ENCODE data around the gene JCAD. TPM values are rescaled to one million over a fixed set of nuclear protein-coding genes. Genes with fewer than 3 reads are reported as not detected.

Gene JCAD
- polyA plus RNA-seq, 1 experiment: 38.3 TPM

- POLR2A ChIA-PET: interaction anchor here (0.6 to 1.6 kb wide), 4 partner anchors 55 to 131 kb away, joined by 3 to 5 read pairs (median 4); no protein-coding TSS in a partner anchor
- H3K27ac ChIP-seq (ENCODE audit: low read depth, low read length): no peak overlapping the region
- peak overlapping the region; percentile 85 for H3K4me3 ChIP-seq (ENCODE audit: low read depth, low read length)
- CTCF ChIA-PET: interaction anchor here (0.6 to 1.0 kb wide), 2 partner anchors 59 to 357 kb away, joined by 3 to 4 read pairs; no protein-coding TSS in a partner anchor
- TF ChIP-seq, protein P1, sequence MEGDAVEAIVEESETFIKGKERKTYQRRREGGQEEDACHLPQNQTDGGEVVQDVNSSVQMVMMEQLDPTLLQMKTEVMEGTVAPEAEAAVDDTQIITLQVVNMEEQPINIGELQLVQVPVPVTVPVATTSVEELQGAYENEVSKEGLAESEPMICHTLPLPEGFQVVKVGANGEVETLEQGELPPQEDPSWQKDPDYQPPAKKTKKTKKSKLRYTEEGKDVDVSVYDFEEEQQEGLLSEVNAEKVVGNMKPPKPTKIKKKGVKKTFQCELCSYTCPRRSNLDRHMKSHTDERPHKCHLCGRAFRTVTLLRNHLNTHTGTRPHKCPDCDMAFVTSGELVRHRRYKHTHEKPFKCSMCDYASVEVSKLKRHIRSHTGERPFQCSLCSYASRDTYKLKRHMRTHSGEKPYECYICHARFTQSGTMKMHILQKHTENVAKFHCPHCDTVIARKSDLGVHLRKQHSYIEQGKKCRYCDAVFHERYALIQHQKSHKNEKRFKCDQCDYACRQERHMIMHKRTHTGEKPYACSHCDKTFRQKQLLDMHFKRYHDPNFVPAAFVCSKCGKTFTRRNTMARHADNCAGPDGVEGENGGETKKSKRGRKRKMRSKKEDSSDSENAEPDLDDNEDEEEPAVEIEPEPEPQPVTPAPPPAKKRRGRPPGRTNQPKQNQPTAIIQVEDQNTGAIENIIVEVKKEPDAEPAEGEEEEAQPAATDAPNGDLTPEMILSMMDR (IDR thresholded peaks at IDR 0.05; ENCODE audit: low read depth, low read length): no peak
- no peaks in the 10 kb centered on the region for H3K27me3 ChIP-seq (ENCODE audit: control insufficient read depth, insufficient read depth, low read length)
- DNase-seq (ENCODE audit: low read depth, low spot score): no peak
- H3K9me3 ChIP-seq (ENCODE audit: control insufficient read depth, insufficient read depth, low read length): no peaks in the 10 kb centered on the region
Observed at GRCh38 chr10:30057421-30057841, 2.0 kb downstream of the JCAD start.

DNA sequence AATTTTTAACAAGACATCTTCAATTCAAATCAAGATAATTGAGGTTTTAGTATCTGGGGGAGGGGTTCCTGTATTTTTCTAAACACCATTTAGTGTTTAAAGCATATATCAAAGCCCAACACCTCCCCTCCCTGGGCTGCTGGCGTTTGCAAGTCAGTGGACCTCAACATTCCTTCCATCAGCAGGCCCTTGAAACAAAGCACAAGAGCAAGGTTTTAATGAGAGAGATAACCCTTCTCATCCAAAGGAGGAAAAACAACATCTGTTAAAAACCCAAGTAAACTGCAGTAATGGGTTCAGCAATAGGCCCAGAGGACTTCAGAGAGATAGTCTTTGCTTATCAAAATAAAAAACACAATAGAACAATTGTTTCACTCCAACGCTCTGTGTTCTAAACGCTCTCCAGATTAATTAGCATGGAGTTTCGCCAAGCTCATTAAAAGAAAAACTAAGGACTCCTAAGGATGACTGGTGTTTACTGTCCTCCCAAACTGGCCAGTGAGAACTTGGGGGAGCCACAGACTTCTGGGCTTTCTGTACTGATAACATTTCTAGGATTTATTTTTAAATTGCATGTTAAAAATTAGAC lies 2.5 kb downstream of the JCAD start:
- POLR2A ChIA-PET: interaction anchor here (0.6 to 1.1 kb wide), 3 partner anchors 55 to 416 kb away, joined by 3 read pairs; no protein-coding TSS in a partner anchor
- Histone ChIP-seq H3K27me3 (ENCODE audit: control insufficient read depth, insufficient read depth, low read length) (no peaks in the 10 kb centered on the region), H3K9me3 (ENCODE audit: control insufficient read depth, insufficient read depth, low read length) (no peaks in the 10 kb centered on the region), H3K27ac (ENCODE audit: low read depth, low read length) (peak overlapping the region; percentile 33), H3K4me3 (ENCODE audit: low read depth, low read length) (peak overlapping the region; percentile 85)
- CTCF ChIA-PET: interaction anchor here (0.6 kb wide), 1 partner anchor 357 kb away, joined by 3 read pairs; no protein-coding TSS in a partner anchor
- TF ChIP-seq, protein P1 (IDR thresholded peaks at IDR 0.05; ENCODE audit: low read depth, low read length): no peak
- DNase-seq (ENCODE audit: low read depth, low spot score): no peak

- Histone ChIP-seq H3K27ac (ENCODE audit: low read depth, low read length) (no peak overlapping the region), H3K27me3 (ENCODE audit: control insufficient read depth, insufficient read depth, low read length) (no peaks in the 10 kb centered on the region), H3K9me3 (ENCODE audit: control insufficient read depth, insufficient read depth, low read length) (no peaks in the 10 kb centered on the region), H3K4me3 (ENCODE audit: low read depth, low read length) (peak overlapping the region; percentile 85)
- DNase-seq (ENCODE audit: low read depth, low spot score): no peak
- TF ChIP-seq, protein P1 (IDR thresholded peaks at IDR 0.05; ENCODE audit: low read depth, low read length): no peak
- ChIA-PET POLR2A (no interaction called here), CTCF (no interaction called here)
Observed at GRCh38 chr10:30056281-30056680, 3.1 kb downstream of the JCAD start.

DNA sequence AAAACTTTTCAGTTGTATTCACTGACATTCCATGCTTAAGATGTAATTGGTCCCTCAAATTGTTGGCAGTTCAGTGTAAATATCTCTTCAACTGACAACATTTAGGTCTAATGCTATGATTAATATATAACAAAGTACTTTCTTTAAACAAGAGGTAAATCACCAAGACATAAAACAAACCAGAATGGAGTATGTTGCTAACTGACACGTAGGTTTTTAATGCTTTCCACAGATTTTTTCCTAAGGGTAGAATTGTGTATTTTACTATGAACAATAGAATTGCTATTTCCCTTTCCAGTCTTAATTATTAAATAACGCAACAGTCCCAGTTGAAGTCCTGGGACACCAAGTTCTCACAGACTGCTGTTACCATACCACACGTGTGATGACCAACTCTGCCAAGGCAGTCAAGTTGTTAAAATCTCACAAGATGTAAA lies 4.1 kb downstream of the JCAD start:
- TF ChIP-seq, protein P1 (IDR thresholded peaks at IDR 0.05; ENCODE audit: low read depth, low read length): no peak
- ChIA-PET CTCF (no interaction called here), POLR2A (interaction anchor here (0.7 kb wide), 1 partner anchor 127 kb away, joined by 3 read pairs; no protein-coding TSS in a partner anchor)
- Histone ChIP-seq H3K9me3 (ENCODE audit: control insufficient read depth, insufficient read depth, low read length) (no peaks in the 10 kb centered on the region), H3K4me3 (ENCODE audit: low read depth, low read length) (no peak overlapping the region; the same call in 1 of the 2 replicates), H3K27ac (ENCODE audit: low read depth, low read length) (no peak overlapping the region), H3K27me3 (ENCODE audit: control insufficient read depth, insufficient read depth, low read length) (no peaks in the 10 kb centered on the region)
- no peak for DNase-seq (ENCODE audit: low read depth, low spot score)

DNA sequence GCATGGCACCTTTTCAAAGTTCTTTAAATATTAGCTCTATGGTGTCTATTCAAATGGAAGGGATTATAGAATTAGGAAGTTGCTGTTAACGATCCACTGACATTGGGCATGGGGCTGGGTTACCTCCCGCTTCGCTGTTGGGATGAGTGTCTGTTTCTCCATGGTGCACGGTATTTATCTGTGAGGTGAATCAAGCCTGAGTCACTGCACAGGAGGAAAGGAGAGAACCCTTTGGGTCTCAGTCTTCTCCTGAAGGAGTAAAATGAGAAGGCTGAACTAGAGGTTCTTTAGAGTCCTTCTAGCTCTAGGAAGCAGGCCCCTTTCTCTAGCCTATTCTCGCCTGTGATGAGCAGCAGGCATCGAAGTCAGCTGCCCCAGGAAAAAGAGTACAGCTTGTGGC lies 7.3 kb downstream of the JCAD start:
- ChIA-PET POLR2A (no interaction called here), CTCF (interaction anchor here (1.4 to 1.6 kb wide), 2 partner anchors 9 to 189 kb away, joined by 3 to 4 read pairs; no protein-coding TSS in a partner anchor)
- Histone ChIP-seq H3K27ac (ENCODE audit: low read depth, low read length) (peak overlapping the region; percentile 22), H3K9me3 (ENCODE audit: control insufficient read depth, insufficient read depth, low read length) (no peaks in the 10 kb centered on the region), H3K4me3 (ENCODE audit: low read depth, low read length) (no peak overlapping the region), H3K27me3 (ENCODE audit: control insufficient read depth, insufficient read depth, low read length) (no peaks in the 10 kb centered on the region)
- DNase-seq (ENCODE audit: low read depth, low spot score): no peak
- TF ChIP-seq, protein P1 (IDR thresholded peaks at IDR 0.05; ENCODE audit: low read depth, low read length): no peak
